HG02678 (cell line): ENCODE results near the gene TMF1.

ENCODE experiments used
- ATAC-seq: cut with Tn5 transposase; IDR thresholded peaks from one replicate; pipeline ENCODE4 v1.9.1; 2021; ENCODE audit warnings: mild to moderate bottlenecking, moderate library complexity; ENCODE audit not compliant: unreplicated experiment

Gene TMF1

GRCh38 chr3:69081583-69082262 lies 29.6 kb upstream of the TMF1 start:
- ATAC-seq: no peak

GRCh38 chr3:69080233-69080920 lies 28.2 kb upstream of the TMF1 start, which contains the start of gene UBA3:
Gene UBA3, minus strand, starts transcription at chr3:69080365. Its CDS starts 12 bp downstream, at chr3:69080353.
- peak; percentile 50 for ATAC-seq

- peak; percentile 15 for ATAC-seq
Observed at GRCh38 chr3:69079269-69080159, 27.4 kb upstream of the TMF1 start.

GRCh38 chr3:69072928-69073327 lies 20.8 kb upstream of the TMF1 start:
- no peak for ATAC-seq

GRCh38 chr3:69066121-69066520 lies 14.0 kb upstream of the TMF1 start:
- no peak for ATAC-seq

GRCh38 chr3:69065318-69065964 lies 13.3 kb upstream of the TMF1 start:
- no peak for ATAC-seq

- no peak for ATAC-seq
Observed at GRCh38 chr3:69063636-69064035, 11.5 kb upstream of the TMF1 start.

GRCh38 chr3:69059688-69060087 lies 7.6 kb upstream of the TMF1 start:
- ATAC-seq: no peak

GRCh38 chr3:69058947-69059224 lies 6.8 kb upstream of the TMF1 start:
- ATAC-seq: no peak

- ATAC-seq: peak; percentile 98
Observed at GRCh38 chr3:69058180-69058946, 6.2 kb upstream of the TMF1 start.

GRCh38 chr3:69052472-69052898 lies 352 bp upstream of the TMF1 start:
- peak; percentile 1 for ATAC-seq

- ATAC-seq: no peak
Observed at GRCh38 chr3:69048990-69049389, 3.1 kb downstream of the TMF1 start.

- no peak for ATAC-seq
Observed at GRCh38 chr3:69044608-69045007, 7.5 kb downstream of the TMF1 start.

- ATAC-seq: no peak
Observed at GRCh38 chr3:69033470-69033869, 18.7 kb downstream of the TMF1 start.

GRCh38 chr3:69032737-69033136 lies 19.4 kb downstream of the TMF1 start:
- no peak for ATAC-seq

- no peak for ATAC-seq
Observed at GRCh38 chr3:69032142-69032541, 20.0 kb downstream of the TMF1 start.

- no peak for ATAC-seq
Observed at GRCh38 chr3:69031635-69032034, 20.5 kb downstream of the TMF1 start.

GRCh38 chr3:69020857-69021256 lies 31.3 kb downstream of the TMF1 start:
- no peak for ATAC-seq

- no peak for ATAC-seq
Observed at GRCh38 chr3:69020424-69020823, 31.7 kb downstream of the TMF1 start.

- no peak for ATAC-seq
Observed at GRCh38 chr3:69016901-69017300, 35.2 kb downstream of the TMF1 start.
